T-helper 2 cell treated with Interferon-gamma antibody and Interleukin-4, amounts not matched to agents 5 μg/mL and 100 μg/mL, for 36 hours (primary cell): Measurements from ENCODE around the gene OGFR.

Source experiments
- DNase-seq: peaks from one replicate; pipeline ENCODE4 v3.0.0; 2021; ENCODE audit warnings: low spot score
- H3K27ac Mint-ChIP-seq: one replicate; pipeline ENCODE4 v1.8.0; 2021; ENCODE audit warnings: mild to moderate bottlenecking, mixed read lengths
- H3K27me3 Mint-ChIP-seq: one replicate; pipeline ENCODE4 v1.8.0; 2021; ENCODE audit warnings: low read depth, mixed read lengths
- H3K36me3 Mint-ChIP-seq: one replicate; pipeline ENCODE4 v1.8.0; 2021; ENCODE audit warnings: low read depth, mixed read lengths
- H3K4me1 Mint-ChIP-seq: one replicate; pipeline ENCODE4 v1.8.0; 2021; ENCODE audit warnings: low read depth, mixed read lengths
- H3K4me3 Mint-ChIP-seq: one replicate; pipeline ENCODE4 v1.8.0; 2022; ENCODE audit warnings: mild to moderate bottlenecking, moderate library complexity, mixed read lengths
- H3K9me3 Mint-ChIP-seq: one replicate; pipeline ENCODE4 v1.8.0; 2021; ENCODE audit warnings: mixed read lengths

The OGFR gene

DNA sequence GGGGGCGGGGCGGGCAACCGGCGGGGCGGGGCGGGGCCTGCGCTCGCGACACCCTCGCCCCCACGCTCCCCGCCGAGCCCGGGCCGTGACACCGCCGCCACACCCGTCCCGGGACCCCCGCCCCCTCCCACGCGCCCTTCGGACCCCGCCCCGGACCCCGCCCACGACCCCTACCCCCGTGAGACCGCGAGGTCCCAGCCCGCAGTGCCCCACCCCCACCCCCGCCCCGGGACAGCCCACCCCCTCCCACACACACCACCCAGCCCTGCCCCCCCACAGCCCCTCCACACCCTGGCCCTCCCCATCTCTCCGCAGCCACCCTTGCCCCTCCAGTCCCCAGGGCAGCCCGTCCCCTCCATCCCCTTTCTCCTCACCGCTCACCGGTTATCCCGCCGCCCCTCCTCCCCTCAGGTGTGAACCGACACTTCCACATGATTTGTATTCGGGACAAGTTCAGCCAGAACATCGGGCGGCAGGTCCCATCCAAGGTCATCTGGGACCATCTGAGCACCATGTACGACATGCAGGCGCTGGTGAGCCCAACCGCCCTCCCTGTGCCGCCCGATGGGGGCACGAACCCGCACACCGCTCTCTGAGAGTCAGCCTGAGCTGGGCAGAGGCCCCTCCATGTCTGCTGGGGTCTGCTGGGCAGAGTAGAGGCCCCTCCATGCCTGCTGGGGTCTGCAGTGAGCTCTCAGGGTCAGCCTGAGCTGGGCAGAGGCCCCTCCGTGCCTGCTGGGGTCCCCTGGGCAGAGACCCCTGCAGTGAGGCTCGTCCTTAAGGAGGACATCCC lies 7.7 kb upstream of the OGFR start:
- Mint-ChIP-seq H3K27ac (peak overlapping the region; percentile 88), H3K9me3 (no peaks in the 10 kb centered on the region), H3K36me3 (peaks cover 26% of the 10 kb centered on the region), H3K4me3 (peak overlapping the region; percentile 85), H3K27me3 (no peaks in the 10 kb centered on the region), H3K4me1 (peaks cover 19% of the 10 kb centered on the region)
- DNase-seq, result no peak

- Mint-ChIP-seq H3K27ac (peak overlapping the region; percentile 37), H3K4me1 (peaks cover 16% of the 10 kb centered on the region), H3K4me3 (peak overlapping the region; percentile 85), H3K36me3 (peaks cover 26% of the 10 kb centered on the region), H3K27me3 (no peaks in the 10 kb centered on the region), H3K9me3 (no peaks in the 10 kb centered on the region)
- no peak for DNase-seq
These were observed 6.7 kb upstream of the OGFR start for GRCh38 chr20:62797671-62798532.

GRCh38 chr20:62799036-62799435 lies 5.6 kb upstream of the OGFR start:
- no peak overlapping the region for H3K27ac Mint-ChIP-seq
- no peaks in the 10 kb centered on the region for H3K27me3 Mint-ChIP-seq
- no peak for DNase-seq

GRCh38 chr20:62799459-62799858 lies 5.2 kb upstream of the OGFR start:
- no peaks in the 10 kb centered on the region for H3K9me3 Mint-ChIP-seq
- peaks cover 29% of the 10 kb centered on the region for H3K36me3 Mint-ChIP-seq
- no peak overlapping the region for H3K27ac Mint-ChIP-seq
- no peak for DNase-seq
- H3K4me1 Mint-ChIP-seq, result peaks cover 16% of the 10 kb centered on the region
- H3K27me3 Mint-ChIP-seq, result no peaks in the 10 kb centered on the region
- H3K4me3 Mint-ChIP-seq, result no peak overlapping the region

More at GRCh38 chr20:62799036-62799435, 5.6 kb upstream of the OGFR start:
- Mint-ChIP-seq H3K36me3 (peaks cover 29% of the 10 kb centered on the region), H3K4me3 (no peak overlapping the region), H3K9me3 (no peaks in the 10 kb centered on the region), H3K4me1 (peaks cover 15% of the 10 kb centered on the region)

GRCh38 chr20:62799873-62800272 lies 4.8 kb upstream of the OGFR start:
- Mint-ChIP-seq H3K27ac (peak overlapping the region; percentile 38), H3K4me1 (peaks cover 16% of the 10 kb centered on the region), H3K36me3 (peaks cover 31% of the 10 kb centered on the region), H3K9me3 (no peaks in the 10 kb centered on the region), H3K27me3 (no peaks in the 10 kb centered on the region), H3K4me3 (peak overlapping the region; percentile 34)
- no peak for DNase-seq

DNA sequence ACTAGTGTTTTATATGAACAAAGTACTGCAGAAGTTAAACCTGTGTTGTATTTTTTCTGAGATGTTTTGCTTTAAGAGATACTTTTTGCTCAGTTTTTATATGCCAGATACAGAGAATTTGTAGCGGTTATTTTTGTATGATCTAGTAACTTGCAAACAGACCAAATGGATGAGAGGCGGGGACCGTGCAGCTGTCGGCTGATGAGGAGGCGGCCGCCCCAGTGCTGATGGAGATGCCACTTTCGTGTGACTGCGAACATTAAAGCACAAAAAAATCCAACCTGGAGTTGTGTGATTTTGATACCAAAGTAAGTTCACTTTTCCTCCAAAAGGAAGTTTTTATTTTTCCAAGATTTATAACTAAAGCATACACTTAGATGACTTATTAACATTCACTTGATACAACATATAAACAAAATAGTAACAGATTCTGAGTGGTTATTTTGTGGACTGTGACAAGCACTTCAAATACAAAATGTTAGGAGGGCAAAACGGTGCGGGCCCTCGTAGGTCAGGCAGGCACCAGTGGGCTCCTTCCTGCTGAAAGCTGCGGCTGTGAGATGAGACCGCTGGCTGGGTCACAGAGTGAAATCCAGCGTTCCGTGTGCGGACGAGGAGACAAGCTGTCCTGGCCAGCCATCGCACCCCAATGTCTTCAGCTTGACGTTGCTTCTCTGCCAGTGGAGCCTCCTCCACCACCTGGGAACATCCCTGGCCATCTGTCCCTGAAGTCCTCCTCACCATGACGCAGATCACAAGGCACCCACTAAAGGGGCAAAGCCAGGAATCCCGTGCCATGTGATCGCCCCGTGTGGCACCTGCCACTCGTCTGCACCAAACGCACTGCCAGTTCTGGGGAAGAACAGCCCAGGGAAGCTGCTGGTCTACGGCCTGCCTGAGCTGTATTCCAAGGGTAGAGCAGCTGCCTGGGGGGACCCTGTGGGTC lies 4.0 kb upstream of the OGFR start:
- Mint-ChIP-seq H3K4me1 (peaks cover 16% of the 10 kb centered on the region), H3K36me3 (peaks cover 31% of the 10 kb centered on the region), H3K9me3 (no peaks in the 10 kb centered on the region), H3K27me3 (no peaks in the 10 kb centered on the region), H3K27ac (no peak overlapping the region), H3K4me3 (no peak overlapping the region)
- DNase-seq, result no peak

DNA sequence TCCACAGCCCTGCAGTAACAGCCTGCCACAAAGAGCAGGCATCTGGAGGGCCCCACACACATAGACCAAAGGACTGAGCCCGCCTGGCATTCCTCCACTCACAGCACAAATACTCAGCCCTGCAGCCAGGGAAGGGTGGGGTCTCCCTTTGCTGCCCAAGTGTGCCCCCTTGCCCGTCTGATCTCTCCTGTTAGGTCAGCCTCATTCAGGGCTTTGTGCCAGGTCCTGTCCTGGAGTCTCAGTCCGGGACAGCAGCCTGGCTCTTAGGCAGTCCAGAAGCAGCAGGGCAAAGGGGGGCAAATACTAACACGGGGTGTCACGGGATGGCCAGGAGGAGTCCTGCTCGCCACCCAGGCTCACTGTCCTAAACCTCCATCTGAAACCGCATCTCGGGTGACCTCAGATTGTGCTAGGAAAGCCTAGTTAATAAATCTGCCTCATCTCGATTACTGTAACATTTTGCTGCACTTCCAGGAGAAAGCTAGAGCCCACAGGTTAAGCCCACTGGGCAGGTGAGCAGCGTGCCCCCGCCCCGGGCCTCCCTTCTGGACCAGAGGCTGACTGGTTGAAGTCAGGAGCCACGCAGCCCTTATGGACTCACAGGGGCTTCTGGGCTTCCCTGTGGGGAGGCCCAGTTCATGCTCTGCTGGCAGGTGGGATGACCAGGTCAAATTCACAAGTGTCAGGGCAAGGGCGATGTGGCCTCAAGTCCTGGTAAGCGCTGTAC lies 3.2 kb upstream of the OGFR start:
- no peak for DNase-seq
- no peak overlapping the region for H3K4me3 Mint-ChIP-seq
- H3K27ac Mint-ChIP-seq, result no peak overlapping the region
- H3K36me3 Mint-ChIP-seq, result peaks cover 37% of the 10 kb centered on the region
- no peaks in the 10 kb centered on the region for H3K9me3 Mint-ChIP-seq
- no peaks in the 10 kb centered on the region for H3K27me3 Mint-ChIP-seq
- H3K4me1 Mint-ChIP-seq, result peaks cover 16% of the 10 kb centered on the region

- Mint-ChIP-seq H3K27ac (no peak overlapping the region), H3K4me3 (no peak overlapping the region), H3K36me3 (peaks cover 37% of the 10 kb centered on the region), H3K9me3 (no peaks in the 10 kb centered on the region), H3K27me3 (no peaks in the 10 kb centered on the region), H3K4me1 (peaks cover 22% of the 10 kb centered on the region)
- no peak for DNase-seq
These were observed 2.5 kb upstream of the OGFR start for GRCh38 chr20:62802026-62802712.

DNA sequence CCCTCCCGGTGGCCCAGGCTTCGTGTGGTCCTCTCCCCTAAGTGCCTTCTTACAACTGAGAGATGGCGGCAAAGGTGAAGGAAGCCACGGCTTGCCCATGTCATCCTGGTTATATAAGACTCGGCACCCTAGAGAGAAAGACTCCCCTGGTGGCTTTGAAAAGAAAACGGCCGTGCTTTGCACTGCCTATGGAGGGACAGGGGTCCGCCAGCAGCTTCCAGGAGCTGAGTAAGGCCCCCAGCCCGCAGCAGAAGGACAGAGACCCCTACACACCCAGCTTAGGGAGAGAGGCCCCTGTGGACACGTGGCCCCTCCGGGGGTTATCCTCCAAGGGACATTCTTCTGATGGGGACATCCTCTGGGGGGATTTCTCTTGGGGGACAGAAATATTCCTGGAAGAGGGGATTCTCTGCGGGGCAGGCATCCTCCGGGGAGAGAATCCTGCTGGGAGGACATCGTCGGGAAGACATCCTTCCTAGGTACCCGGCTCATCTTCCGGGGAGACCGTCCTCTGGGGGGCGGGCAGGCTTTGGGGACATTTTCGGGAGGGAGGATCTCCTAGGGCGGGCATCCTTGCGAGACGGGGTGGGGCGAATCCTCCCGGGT lies 511 bp upstream of the OGFR start:
- H3K27ac Mint-ChIP-seq, result peak overlapping the region; percentile 93
- peak overlapping the region; percentile 93 for H3K4me3 Mint-ChIP-seq
- peaks cover 35% of the 10 kb centered on the region for H3K36me3 Mint-ChIP-seq
- DNase-seq, result no peak
- no peaks in the 10 kb centered on the region for H3K9me3 Mint-ChIP-seq
- H3K4me1 Mint-ChIP-seq, result peaks cover 20% of the 10 kb centered on the region
- no peaks in the 10 kb centered on the region for H3K27me3 Mint-ChIP-seq

DNA sequence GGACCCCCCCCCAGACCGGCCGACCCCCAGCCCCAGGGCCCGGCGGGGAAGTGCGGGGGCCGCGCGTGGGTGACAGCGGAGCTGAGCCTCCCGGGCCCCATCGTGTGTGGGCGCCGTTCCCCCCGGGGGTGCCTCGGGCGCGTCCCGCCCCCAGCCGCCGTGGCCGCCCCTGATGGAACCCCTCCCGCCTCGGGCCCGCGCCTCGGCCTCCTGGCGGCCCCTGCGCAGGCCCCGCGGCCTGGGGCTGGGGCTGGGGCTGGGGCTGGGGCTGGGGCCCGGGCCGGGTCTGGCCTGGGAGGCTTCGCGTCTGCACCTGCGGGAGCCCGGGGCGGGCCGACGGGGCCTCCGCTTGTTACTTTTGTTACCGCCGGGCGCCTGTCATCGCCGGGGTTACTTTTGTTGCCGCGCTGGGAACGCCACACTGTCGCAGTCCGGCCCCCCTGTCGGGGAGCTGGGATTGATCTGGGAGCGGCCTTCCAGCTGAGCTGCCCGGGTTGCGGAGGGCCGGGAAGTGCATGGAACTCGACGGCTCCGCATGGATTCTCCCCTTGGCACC lies 598 bp downstream of the OGFR start:
- peak; percentile 40 for DNase-seq
- peaks cover 17% of the 10 kb centered on the region for H3K4me1 Mint-ChIP-seq
- H3K27ac Mint-ChIP-seq, result peak overlapping the region; percentile 49
- H3K27me3 Mint-ChIP-seq, result no peaks in the 10 kb centered on the region
- H3K9me3 Mint-ChIP-seq, result no peaks in the 10 kb centered on the region
- H3K4me3 Mint-ChIP-seq, result peak overlapping the region; percentile 86
- H3K36me3 Mint-ChIP-seq, result peaks cover 28% of the 10 kb centered on the region

GRCh38 chr20:62805711-62806382 lies 1.2 kb downstream of the OGFR start:
- H3K27ac Mint-ChIP-seq, result peak overlapping the region; percentile 65

More at GRCh38 chr20:62805711-62806382, 1.2 kb downstream of the OGFR start:
- Mint-ChIP-seq H3K4me1 (peaks cover 16% of the 10 kb centered on the region), H3K36me3 (peaks cover 28% of the 10 kb centered on the region), H3K4me3 (peak overlapping the region; percentile 86), H3K9me3 (no peaks in the 10 kb centered on the region), H3K27me3 (no peaks in the 10 kb centered on the region)
- no peak for DNase-seq
